GM19023 (cell line): Measurements from ENCODE around the gene UXT.
A peak's percentile ranks its signal among the peaks of the same experiment; 100 is the strongest.

Experiments
- ATAC-seq: cut with Tn5 transposase; IDR thresholded peaks from one replicate; pipeline ENCODE4 v1.9.1; 2021; ENCODE audit warnings: mild to moderate bottlenecking, moderate library complexity; ENCODE audit not compliant: unreplicated experiment

UXT gene

GRCh38 chrX:47649781-47650163, 9.2 kb downstream of the UXT start:
- ATAC-seq: no peak

GRCh38 chrX:47649271-47649670, 9.7 kb downstream of the UXT start:
- ATAC-seq: no peak

GRCh38 chrX:47648376-47648775, 10.6 kb downstream of the UXT start:
- ATAC-seq: no peak

- no peak for ATAC-seq
These were observed 12.3 kb downstream of the UXT start for GRCh38 chrX:47646636-47647035.

- no peak for ATAC-seq
These were observed 13.4 kb downstream of the UXT start for GRCh38 chrX:47645530-47645929.

GRCh38 chrX:47644557-47645091, 14.4 kb downstream of the UXT start:
- no peak for ATAC-seq

- ATAC-seq: no peak
These were observed 15.1 kb downstream of the UXT start for GRCh38 chrX:47643926-47644325.

DNA sequence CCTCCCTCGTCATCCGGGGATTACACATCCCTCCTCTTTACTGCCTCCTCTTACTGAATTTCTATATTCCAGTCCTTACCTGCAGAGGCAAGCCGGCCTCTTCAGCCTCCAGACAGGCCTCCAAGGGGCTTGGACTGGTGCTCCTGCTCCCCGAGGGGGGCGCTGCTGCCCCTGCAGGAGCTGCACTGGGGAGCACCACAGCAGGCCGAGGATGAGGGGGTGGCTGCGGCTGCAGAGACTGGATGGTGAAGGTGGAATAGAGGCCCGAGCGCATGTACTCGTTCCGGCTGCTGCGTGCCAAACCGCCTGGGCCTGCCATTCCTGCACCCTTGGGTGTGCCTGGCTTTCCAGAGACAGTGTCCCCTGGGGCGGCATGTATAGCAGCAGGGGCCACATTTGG, 20.2 kb downstream of the UXT start:
- ATAC-seq: no peak

- ATAC-seq: peak; percentile 62
These were observed 21.3 kb downstream of the UXT start for GRCh38 chrX:47637546-47638195.

- ATAC-seq: no peak
These were observed 24.0 kb downstream of the UXT start for GRCh38 chrX:47634871-47635575.

DNA sequence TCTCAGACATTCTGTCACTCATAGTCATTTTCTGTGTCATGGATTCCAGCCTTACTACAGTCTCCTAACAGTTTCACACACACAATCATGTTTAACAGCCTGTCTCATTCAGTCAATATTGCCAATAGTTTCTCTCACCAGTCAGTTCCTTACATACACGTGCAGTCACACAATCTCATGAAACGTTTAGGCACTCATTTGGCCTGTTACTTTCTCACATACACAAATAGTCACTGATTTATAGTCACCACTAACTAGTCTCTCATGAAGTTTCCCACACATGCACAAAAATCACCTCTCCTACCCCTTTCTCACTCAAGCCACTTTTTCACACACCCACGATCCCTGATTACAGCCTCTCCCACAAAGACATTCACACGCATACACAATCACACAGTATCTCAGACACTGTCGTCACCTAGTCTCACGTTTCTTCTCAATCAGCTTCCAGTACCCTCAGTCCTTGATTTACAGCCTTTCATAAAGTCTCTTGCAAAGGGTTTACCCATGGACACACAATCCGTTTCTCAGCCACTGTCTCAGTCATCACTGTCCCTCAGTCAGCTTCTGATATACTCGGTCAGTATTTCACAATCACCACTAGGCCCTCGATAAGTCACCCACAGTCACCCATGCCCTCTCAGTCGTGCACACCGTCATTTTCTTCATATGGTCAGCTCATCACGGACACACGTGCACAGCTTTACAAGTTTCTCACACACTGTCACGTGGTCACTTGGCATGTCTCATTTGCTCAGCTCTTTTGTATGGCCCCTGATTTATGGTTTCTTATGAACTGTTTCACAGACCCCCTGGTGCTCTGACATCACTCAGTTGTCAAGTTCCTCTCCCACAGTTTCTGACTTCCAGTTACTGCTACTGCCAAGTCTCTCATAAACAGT, 25.0 kb downstream of the UXT start:
- ATAC-seq: no peak

- no peak for ATAC-seq
These were observed 26.3 kb downstream of the UXT start for GRCh38 chrX:47632666-47633065.

DNA sequence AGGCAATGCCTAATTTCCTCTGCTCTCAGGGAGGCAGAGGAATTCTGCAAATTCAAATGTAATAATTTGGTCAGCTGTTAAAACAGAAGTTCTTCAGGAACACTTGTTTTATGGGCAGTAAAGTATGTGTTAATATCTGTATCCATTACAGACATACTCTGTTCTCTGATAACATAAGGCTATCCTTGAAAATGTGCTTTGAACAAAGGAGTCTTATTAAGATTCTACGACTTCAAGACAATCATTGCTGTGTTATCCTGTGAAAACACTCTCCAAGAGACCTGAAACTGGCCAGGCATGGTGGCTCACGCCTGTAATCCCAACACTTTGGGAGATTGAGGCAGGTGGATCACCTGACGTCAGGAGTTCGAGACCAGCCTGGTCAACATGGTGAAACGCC, 27.3 kb downstream of the UXT start:
- no peak for ATAC-seq

GRCh38 chrX:47629419-47630200, 29.4 kb downstream of the UXT start, which contains the start of gene CFP:
TSS of gene CFP (minus strand) at chrX:47629930. CDS start at chrX:47629844, 86 bp downstream.
- ATAC-seq: no peak

DNA sequence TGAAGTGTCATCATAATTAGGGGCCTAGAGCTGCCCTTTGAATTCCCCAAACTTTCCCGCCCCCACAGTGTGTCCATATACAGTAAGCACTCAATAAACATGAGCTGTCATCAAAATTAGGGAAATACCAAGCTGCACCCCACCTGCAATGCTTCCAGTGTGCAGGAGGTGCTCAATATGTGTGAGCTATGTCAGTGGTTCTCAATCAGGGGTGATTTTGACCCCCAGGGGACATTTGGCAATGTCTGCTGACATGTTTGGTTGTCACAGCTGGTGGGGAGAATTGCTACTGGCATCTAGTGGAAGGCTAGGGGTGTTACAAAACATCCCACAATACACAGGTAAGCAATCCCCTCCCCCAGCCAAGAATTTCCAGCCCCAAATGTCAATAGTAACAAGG, 30.0 kb downstream of the UXT start:
- no peak for ATAC-seq

GRCh38 chrX:47625365-47625764, 33.6 kb downstream of the UXT start:
- no peak for ATAC-seq

DNA sequence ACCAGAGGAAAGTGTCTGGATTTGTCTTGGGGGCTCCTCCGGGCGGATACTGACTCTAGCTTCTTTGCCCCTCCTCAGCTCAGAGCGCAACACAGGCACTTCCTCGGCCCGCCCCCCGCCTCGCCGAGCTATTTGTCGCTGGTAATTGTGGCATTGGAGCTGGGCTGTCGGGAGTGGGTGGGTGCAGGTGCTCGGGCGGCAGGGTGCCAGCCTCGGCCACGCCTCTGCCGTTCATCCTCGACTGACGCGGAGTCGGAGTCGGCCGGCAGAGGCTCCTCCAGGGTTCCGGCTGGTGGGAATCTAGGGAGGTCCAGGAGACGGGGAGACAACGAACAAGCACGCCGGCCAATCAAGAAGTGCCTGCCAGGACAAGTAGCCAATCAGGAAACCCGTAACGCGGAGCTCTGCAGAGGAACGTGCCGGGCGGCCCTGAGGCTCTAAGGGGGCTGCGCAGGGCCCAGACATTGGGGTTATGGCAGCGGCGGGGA, 35.4 kb downstream of the UXT start:
- ATAC-seq: no peak

GRCh38 chrX:47621851-47622250, 37.1 kb downstream of the UXT start:
- ATAC-seq: no peak

- no peak for ATAC-seq
These were observed 38.7 kb downstream of the UXT start for GRCh38 chrX:47620303-47620685.

- no peak for ATAC-seq
These were observed 39.3 kb downstream of the UXT start, which contains the start of gene SYN1 for GRCh38 chrX:47619486-47620302. TSS of gene SYN1 (minus strand) at chrX:47619857. CDS start at chrX:47619728, 129 bp downstream.
